ENCODE results near the gene MLC1.

The MLC1 gene

DNA sequence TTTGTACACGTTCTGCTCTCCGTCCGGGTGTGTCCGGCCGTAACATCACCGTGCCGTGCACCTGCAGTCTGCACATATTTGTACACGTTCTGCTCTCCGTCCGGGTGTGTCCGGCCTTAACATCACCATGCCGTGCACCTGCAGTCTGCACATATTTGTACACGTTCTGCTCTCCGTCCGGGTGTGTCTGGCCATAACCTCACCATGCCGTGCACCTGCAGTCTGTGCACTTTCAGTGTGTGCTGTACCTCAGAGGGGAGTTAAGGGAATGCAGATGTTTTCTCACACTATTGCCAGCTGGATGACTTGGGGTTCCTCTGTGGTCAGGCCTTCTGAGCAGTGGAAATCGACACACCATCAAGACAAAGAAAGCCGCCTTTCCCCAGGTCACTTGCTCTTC lies 31.4 kb downstream of the MLC1 start:
- H3K36me3 ChIP-seq (ENCODE audit: control insufficient read depth in 4 of 4, insufficient read depth in 4 of 4, low read length in 3 of 4) = no peaks in the 10 kb centered on the region
- POLR2A ChIA-PET = no interaction called here
- CTCF ChIA-PET = interaction anchor here (0.7 kb wide), 1 partner anchor 72 kb away, joined by 3 read pairs; no protein-coding TSS in a partner anchor
- WGBS (ENCODE audit: insufficient coverage) = 97% methylated on average over 11 of the region's 18 CpGs
- peaks cover 0 to 7% (median 0%) of the 10 kb centered on the region in 5 experiments for H3K27me3 ChIP-seq (replicated peaks in 2 of 5; ENCODE audit: control insufficient read depth in 4 of 5, insufficient read depth in 5 of 5, low read length in 4 of 5)
- H3K4me3 ChIP-seq (ENCODE audit: control insufficient read depth in 1 of 7, extremely low read depth in 1 of 7, insufficient read depth in 4 of 7, low read depth in 2 of 7, low read length in 6 of 7) = no peak overlapping the region
- DNase-seq = no peak
- peaks cover 0 to 16% (median 2%) of the 10 kb centered on the region in 5 experiments for H3K9me3 ChIP-seq (ENCODE audit: control extremely low read depth in 1 of 5, control insufficient read depth in 4 of 5, insufficient read depth in 2 of 5, low read depth in 1 of 5, low read length in 4 of 5)
- peaks cover 0 to 15% (median 6%) of the 10 kb centered on the region in 4 experiments for H3K4me1 ChIP-seq (ENCODE audit: control extremely low read depth in 1 of 4, control insufficient read depth in 4 of 4, insufficient read depth in 4 of 4, low read length in 3 of 4)
- no peak overlapping the region for H3K27ac ChIP-seq (ENCODE audit: insufficient read depth in 1 of 2, low read depth in 1 of 2, low read length in 2 of 2, poor library complexity in 1 of 2, severe bottlenecking in 2 of 2)

DNA sequence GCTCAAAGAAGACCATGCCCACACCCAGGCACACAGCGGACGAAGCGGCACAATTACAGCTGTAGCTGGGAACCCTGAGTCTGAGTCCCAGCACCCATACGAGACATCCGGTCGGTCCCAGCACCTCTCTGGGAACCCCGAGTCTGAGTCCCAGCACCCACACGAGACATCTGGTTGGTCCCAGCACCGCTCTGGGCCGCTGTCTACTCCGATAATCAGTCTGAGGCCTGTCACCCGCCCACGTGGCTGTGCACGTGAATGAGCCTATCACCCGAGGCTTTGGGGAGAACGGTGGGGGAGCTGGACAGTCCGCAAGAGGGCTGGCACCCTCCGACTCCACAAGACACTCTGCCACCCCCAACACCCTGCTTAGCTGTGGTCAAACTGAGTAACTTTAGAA lies 33.3 kb downstream of the MLC1 start:
- CTCF ChIA-PET = interaction anchor here (1.4 kb wide), 1 partner anchor 16 kb away, joined by 3 read pairs; no protein-coding TSS in a partner anchor
- 96% methylated on average over 17 of the region's 18 CpGs for WGBS (ENCODE audit: insufficient coverage)
- Histone ChIP-seq H3K27ac (ENCODE audit: insufficient read depth in 1 of 2, low read depth in 1 of 2, low read length in 2 of 2, poor library complexity in 1 of 2, severe bottlenecking in 2 of 2) (no peak overlapping the region), H3K9me3 (ENCODE audit: control extremely low read depth in 1 of 5, control insufficient read depth in 4 of 5, insufficient read depth in 2 of 5, low read depth in 1 of 5, low read length in 4 of 5) (peaks cover 0 to 16% (median 2%) of the 10 kb centered on the region in 5 experiments), H3K4me3 (ENCODE audit: control insufficient read depth in 1 of 7, extremely low read depth in 1 of 7, insufficient read depth in 4 of 7, low read depth in 2 of 7, low read length in 6 of 7) (no peak overlapping the region), H3K36me3 (ENCODE audit: control insufficient read depth in 4 of 4, insufficient read depth in 4 of 4, low read length in 3 of 4) (no peaks in the 10 kb centered on the region), H3K27me3 (replicated peaks in 2 of 5; ENCODE audit: control insufficient read depth in 4 of 5, insufficient read depth in 5 of 5, low read length in 4 of 5) (no peaks in the 10 kb centered on the region), H3K4me1 (ENCODE audit: control extremely low read depth in 1 of 4, control insufficient read depth in 4 of 4, insufficient read depth in 4 of 4, low read length in 3 of 4) (peaks cover 0 to 8% (median 3%) of the 10 kb centered on the region in 4 experiments)
- POLR2A ChIA-PET = interaction anchor here (1.1 kb wide), 1 partner anchor 59 kb away, joined by 3 read pairs; no protein-coding TSS in a partner anchor
- DNase-seq = no peak

DNA sequence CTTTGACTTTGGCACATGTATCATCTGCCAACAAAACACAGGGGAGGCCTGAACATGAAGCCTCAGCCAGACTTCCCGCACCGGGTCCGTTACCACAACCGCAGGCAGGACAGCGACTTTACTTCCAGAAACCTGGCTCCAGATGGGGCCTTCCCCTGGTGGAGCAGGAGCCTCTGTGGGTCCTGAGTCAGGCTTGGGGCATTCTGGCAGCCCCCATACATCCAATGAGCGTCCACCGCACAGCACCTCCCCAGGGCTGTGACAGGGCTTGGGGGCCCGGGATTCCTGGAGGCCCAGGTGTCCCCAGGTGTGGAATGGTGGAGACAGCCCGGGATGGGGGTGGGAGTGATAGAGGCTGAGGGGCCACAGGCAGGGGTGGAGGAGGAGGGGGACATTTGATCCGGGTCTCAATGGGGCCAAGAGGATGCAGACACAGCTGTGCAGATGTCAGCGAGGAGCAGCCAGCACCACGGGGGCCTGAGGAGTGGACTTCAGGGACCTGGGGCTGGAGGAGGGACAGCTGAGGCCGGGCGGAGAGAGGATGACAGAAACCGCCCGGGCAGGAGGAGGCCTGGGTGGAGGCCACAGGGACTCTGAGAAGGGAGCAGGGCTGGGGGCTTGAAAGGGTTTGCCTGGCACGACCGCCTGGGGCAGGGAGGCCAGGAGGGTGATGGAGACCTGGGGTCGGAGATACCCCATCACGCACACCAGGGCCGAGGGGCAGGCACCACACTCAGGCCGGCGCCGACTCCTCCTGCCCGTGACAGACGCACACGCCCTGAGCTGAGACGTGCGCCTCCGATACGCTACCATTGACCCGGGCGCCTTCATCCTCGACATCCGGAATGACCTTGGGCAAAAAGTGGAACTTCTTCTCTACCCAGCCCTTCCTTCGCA lies 35.7 kb downstream of the MLC1 start:
- POLR2A ChIA-PET = interaction anchor here (0.6 kb wide), 1 partner anchor 12 kb away, joined by 3 read pairs; no protein-coding TSS in a partner anchor
- H3K4me3 ChIP-seq (ENCODE audit: control insufficient read depth in 1 of 7, extremely low read depth in 1 of 7, insufficient read depth in 4 of 7, low read depth in 2 of 7, low read length in 6 of 7) = no peak overlapping the region
- CTCF ChIA-PET = interaction anchor here (0.5 kb wide), 1 partner anchor 600 kb away, joined by 3 read pairs; no protein-coding TSS in a partner anchor

DNA sequence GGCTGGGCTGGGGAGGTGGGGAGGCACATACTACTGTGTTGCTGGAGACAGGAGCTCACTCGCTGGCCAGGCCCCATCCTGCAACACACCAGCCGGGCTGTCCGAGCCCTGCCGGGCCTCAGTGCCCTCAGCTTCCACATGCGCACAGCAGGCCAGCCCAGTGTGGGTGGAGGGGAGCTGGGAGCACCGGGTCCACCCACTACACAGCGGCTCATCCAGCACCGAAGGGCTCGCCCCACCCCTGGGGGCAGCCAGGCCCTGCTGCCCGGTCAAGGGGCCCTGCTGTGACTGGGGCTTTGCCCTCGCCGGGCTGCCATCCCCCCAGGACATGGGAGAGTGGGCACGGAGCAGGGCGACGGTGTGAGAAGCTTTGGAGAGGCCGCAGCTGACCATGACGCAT lies 36.4 kb downstream of the MLC1 start:
- WGBS (ENCODE audit: insufficient coverage) = 97% methylated on average over 15 of the region's 17 CpGs
- Histone ChIP-seq H3K4me1 (ENCODE audit: control extremely low read depth in 1 of 4, control insufficient read depth in 4 of 4, insufficient read depth in 4 of 4, low read length in 3 of 4) (peaks cover 0 to 15% (median 13%) of the 10 kb centered on the region in 4 experiments), H3K9me3 (ENCODE audit: control extremely low read depth in 1 of 5, control insufficient read depth in 4 of 5, insufficient read depth in 2 of 5, low read depth in 1 of 5, low read length in 4 of 5) (peaks cover 0 to 11% (median 2%) of the 10 kb centered on the region in 5 experiments), H3K36me3 (ENCODE audit: control insufficient read depth in 4 of 4, insufficient read depth in 4 of 4, low read length in 3 of 4) (no peaks in the 10 kb centered on the region), H3K27ac (ENCODE audit: insufficient read depth in 1 of 2, low read depth in 1 of 2, low read length in 2 of 2, poor library complexity in 1 of 2, severe bottlenecking in 2 of 2) (no peak overlapping the region), H3K4me3 (ENCODE audit: control insufficient read depth in 1 of 7, extremely low read depth in 1 of 7, insufficient read depth in 4 of 7, low read depth in 2 of 7, low read length in 6 of 7) (no peak overlapping the region), H3K27me3 (replicated peaks in 2 of 5; ENCODE audit: control insufficient read depth in 4 of 5, insufficient read depth in 5 of 5, low read length in 4 of 5) (no peaks in the 10 kb centered on the region)
- ChIA-PET CTCF (interaction anchor here (0.5 kb wide), 1 partner anchor 600 kb away, joined by 3 read pairs; no protein-coding TSS in a partner anchor), POLR2A (no interaction called here)
- no peak for DNase-seq

More for the DNA sequence above, 35.7 kb downstream of the MLC1 start:
- H3K9me3 ChIP-seq (ENCODE audit: control extremely low read depth in 1 of 5, control insufficient read depth in 4 of 5, insufficient read depth in 2 of 5, low read depth in 1 of 5, low read length in 4 of 5) = peaks cover 0 to 16% (median 2%) of the 10 kb centered on the region in 5 experiments
- peaks cover 0 to 10% (median 9%) of the 10 kb centered on the region in 4 experiments for H3K4me1 ChIP-seq (ENCODE audit: control extremely low read depth in 1 of 4, control insufficient read depth in 4 of 4, insufficient read depth in 4 of 4, low read length in 3 of 4)
- no peak overlapping the region for H3K27ac ChIP-seq (ENCODE audit: insufficient read depth in 1 of 2, low read depth in 1 of 2, low read length in 2 of 2, poor library complexity in 1 of 2, severe bottlenecking in 2 of 2)
- no peaks in the 10 kb centered on the region for H3K27me3 ChIP-seq (replicated peaks in 2 of 5; ENCODE audit: control insufficient read depth in 4 of 5, insufficient read depth in 5 of 5, low read length in 4 of 5)
- WGBS (ENCODE audit: insufficient coverage) = 97% methylated on average over 33 of the region's 36 CpGs
- no peaks in the 10 kb centered on the region for H3K36me3 ChIP-seq (ENCODE audit: control insufficient read depth in 4 of 4, insufficient read depth in 4 of 4, low read length in 3 of 4)
- DNase-seq = no peak

DNA sequence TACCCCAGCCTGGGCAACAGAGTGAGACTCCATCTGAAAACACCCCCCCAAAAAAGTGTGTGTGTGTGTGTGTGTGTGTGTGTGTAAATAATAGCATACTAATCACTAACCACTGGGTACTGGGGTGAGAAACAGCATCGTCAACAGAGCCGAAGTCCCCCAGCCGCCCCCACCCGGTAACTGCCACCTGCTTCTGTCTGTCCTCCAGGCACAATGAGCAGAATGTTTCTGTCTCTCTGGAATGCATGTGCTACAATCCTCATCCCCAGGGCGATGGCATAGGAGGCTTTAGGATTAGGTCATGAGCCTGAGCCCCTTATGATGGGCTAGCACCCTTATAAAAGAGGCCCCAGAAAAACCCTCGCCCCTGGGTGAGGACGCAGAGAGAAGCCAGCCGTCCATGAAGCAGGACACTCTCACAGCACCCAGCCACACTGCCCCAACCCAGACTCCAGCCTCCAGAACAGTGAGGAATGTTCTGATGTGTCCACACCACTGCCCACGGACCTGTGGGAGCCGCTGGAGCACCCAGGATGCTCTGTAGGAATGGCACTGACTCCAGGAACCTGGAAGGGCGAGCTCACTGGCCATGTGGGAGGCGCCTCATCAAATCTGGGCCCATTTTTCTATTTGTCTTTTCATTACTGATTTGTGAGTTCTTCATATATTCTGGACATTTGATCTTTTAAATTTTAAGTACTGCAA lies 37.0 kb downstream of the MLC1 start:
- H3K27me3 ChIP-seq (replicated peaks in 2 of 5; ENCODE audit: control insufficient read depth in 4 of 5, insufficient read depth in 5 of 5, low read length in 4 of 5) = no peaks in the 10 kb centered on the region
- WGBS (ENCODE audit: insufficient coverage) = 91% methylated on average over 8 of the region's 12 CpGs
- no peak for DNase-seq
- H3K4me3 ChIP-seq (ENCODE audit: control insufficient read depth in 1 of 7, extremely low read depth in 1 of 7, insufficient read depth in 4 of 7, low read depth in 2 of 7, low read length in 6 of 7) = no peak overlapping the region
- H3K36me3 ChIP-seq (ENCODE audit: control insufficient read depth in 4 of 4, insufficient read depth in 4 of 4, low read length in 3 of 4) = no peaks in the 10 kb centered on the region
- CTCF ChIA-PET = no interaction called here
- H3K27ac ChIP-seq (ENCODE audit: insufficient read depth in 1 of 2, low read depth in 1 of 2, low read length in 2 of 2, poor library complexity in 1 of 2, severe bottlenecking in 2 of 2) = no peak overlapping the region
- H3K9me3 ChIP-seq (ENCODE audit: control extremely low read depth in 1 of 5, control insufficient read depth in 4 of 5, insufficient read depth in 2 of 5, low read depth in 1 of 5, low read length in 4 of 5) = peaks cover 0 to 6% (median 0%) of the 10 kb centered on the region in 5 experiments
- peaks cover 0 to 15% (median 13%) of the 10 kb centered on the region in 4 experiments for H3K4me1 ChIP-seq (ENCODE audit: control extremely low read depth in 1 of 4, control insufficient read depth in 4 of 4, insufficient read depth in 4 of 4, low read length in 3 of 4)
- POLR2A ChIA-PET = no interaction called here

DNA sequence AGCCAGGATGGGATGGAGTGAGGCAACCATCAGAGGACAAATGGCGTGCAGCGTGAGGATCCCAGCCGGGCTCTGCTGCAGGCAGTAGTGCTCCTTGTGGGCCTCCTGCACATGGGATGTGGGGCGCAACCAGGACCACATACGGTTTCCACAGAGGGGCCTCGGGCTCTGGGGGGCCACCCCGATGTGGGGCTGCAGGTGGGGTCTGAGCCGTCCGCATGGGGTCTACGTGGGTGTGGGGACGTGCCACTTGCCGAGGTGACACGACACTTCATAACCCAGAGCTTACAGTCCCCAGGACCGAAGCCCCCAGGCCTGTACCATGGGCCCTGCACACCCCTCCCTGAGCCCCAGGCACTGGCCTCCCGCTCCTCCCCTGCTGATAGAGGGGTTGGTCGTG lies 37.9 kb downstream of the MLC1 start:
- H3K4me1 ChIP-seq (ENCODE audit: control extremely low read depth in 1 of 4, control insufficient read depth in 4 of 4, insufficient read depth in 4 of 4, low read length in 3 of 4) = peaks cover 0 to 17% (median 14%) of the 10 kb centered on the region in 4 experiments
- H3K36me3 ChIP-seq (ENCODE audit: control insufficient read depth in 4 of 4, insufficient read depth in 4 of 4, low read length in 3 of 4) = no peaks in the 10 kb centered on the region
- no peak for DNase-seq
- H3K4me3 ChIP-seq (ENCODE audit: control insufficient read depth in 1 of 7, extremely low read depth in 1 of 7, insufficient read depth in 4 of 7, low read depth in 2 of 7, low read length in 6 of 7) = no peak overlapping the region
- H3K27me3 ChIP-seq (replicated peaks in 2 of 5; ENCODE audit: control insufficient read depth in 4 of 5, insufficient read depth in 5 of 5, low read length in 4 of 5) = no peaks in the 10 kb centered on the region
- ChIA-PET CTCF (no interaction called here), POLR2A (no interaction called here)
- H3K9me3 ChIP-seq (ENCODE audit: control extremely low read depth in 1 of 5, control insufficient read depth in 4 of 5, insufficient read depth in 2 of 5, low read depth in 1 of 5, low read length in 4 of 5) = peaks cover 0 to 6% (median 0%) of the 10 kb centered on the region in 5 experiments
- H3K27ac ChIP-seq (ENCODE audit: insufficient read depth in 1 of 2, low read depth in 1 of 2, low read length in 2 of 2, poor library complexity in 1 of 2, severe bottlenecking in 2 of 2) = no peak overlapping the region
- WGBS (ENCODE audit: insufficient coverage) = 100% methylated on average over 15 of the region's 16 CpGs
